PFSK-1 (cell line): ENCODE data around the gene FGFBP1.

Experiments
- FOXP2 ChIP-seq: optimal IDR thresholded peaks from 2 replicates; pipeline ENCODE3; 2011; ENCODE audit warnings: borderline replicate concordance, control low read depth, inconsistent platforms; ENCODE audit not compliant: insufficient read depth; ENCODE audit errors: extremely low read length, extremely low read depth
- POLR2AphosphoS5 ChIP-seq: IDR thresholded peaks from 2 replicates; pipeline ENCODE4 v1.6.1; 2012; ENCODE audit warnings: low read depth, mild to moderate bottlenecking, control low read depth, low read length, moderate library complexity
- REST ChIP-seq, 2 experiments: IDR thresholded peaks; 2 replicates each; pipeline versions ENCODE4 v1.6.1 to v1.8.0; 2011 to 2012; ENCODE audit warnings: low read depth in 2 of 2, low read length in 2 of 2, control low read depth in 1 of 2, inconsistent platforms in 1 of 2, mild to moderate bottlenecking in 1 of 2, moderate library complexity in 1 of 2; ENCODE audit not compliant: insufficient read depth in 1 of 2
- SIN3A ChIP-seq: IDR thresholded peaks from 2 replicates; pipeline ENCODE4 v1.6.1; 2012; ENCODE audit warnings: mild to moderate bottlenecking, low read length, moderate library complexity, borderline replicate concordance; ENCODE audit not compliant: insufficient read depth
- TAF1 ChIP-seq: IDR thresholded peaks from 2 replicates; pipeline ENCODE4 v1.6.1; 2012; ENCODE audit warnings: low read length, control low read depth, borderline replicate concordance; ENCODE audit not compliant: insufficient read depth

FGFBP1 gene

GRCh38 chr4:15914736-15915135 lies 23.8 kb downstream of the FGFBP1 start:
- TF ChIP-seq FOXP2 (no peak), POLR2AphosphoS5 (no peak), SIN3A (no peak), REST (IDR thresholded peaks at IDR 0.05; ENCODE audit: insufficient read depth in 1 of 2, low read depth in 2 of 2, low read length in 2 of 2) (no peak), TAF1 (no peak)

GRCh38 chr4:15914291-15914690 lies 24.2 kb downstream of the FGFBP1 start:
- no peak for TF ChIP-seq TAF1
- no peak for TF ChIP-seq SIN3A
- TF ChIP-seq POLR2AphosphoS5 = no peak
- TF ChIP-seq FOXP2 = no peak
- TF ChIP-seq REST (IDR thresholded peaks at IDR 0.05; ENCODE audit: insufficient read depth in 1 of 2, low read depth in 2 of 2, low read length in 2 of 2) = no peak

- TF ChIP-seq TAF1 = no peak
- TF ChIP-seq SIN3A = no peak
- no peak for TF ChIP-seq FOXP2
- no peak for TF ChIP-seq POLR2AphosphoS5
- no peak for TF ChIP-seq REST (IDR thresholded peaks at IDR 0.05; ENCODE audit: insufficient read depth in 1 of 2, low read depth in 2 of 2, low read length in 2 of 2)
Observed at GRCh38 chr4:15913631-15913970, 24.9 kb downstream of the FGFBP1 start.

- TF ChIP-seq POLR2AphosphoS5 = no peak
- TF ChIP-seq TAF1 = no peak
- TF ChIP-seq FOXP2 = no peak
- no peak for TF ChIP-seq REST (IDR thresholded peaks at IDR 0.05; ENCODE audit: insufficient read depth in 1 of 2, low read depth in 2 of 2, low read length in 2 of 2)
- no peak for TF ChIP-seq SIN3A
Observed at GRCh38 chr4:15912961-15913630, 25.4 kb downstream of the FGFBP1 start.

GRCh38 chr4:15912236-15912635 lies 26.3 kb downstream of the FGFBP1 start:
- no peak for TF ChIP-seq POLR2AphosphoS5
- TF ChIP-seq TAF1 = no peak
- no peak for TF ChIP-seq FOXP2
- no peak for TF ChIP-seq SIN3A
